ENCODE data around the gene DDX10. TPM values are rescaled to one million over a fixed set of nuclear protein-coding genes. Genes with fewer than 3 reads are reported as not detected.
A peak's percentile ranks its signal among the peaks of the same experiment; 100 is the strongest.
"Not testable (repeated sequence)": the region's sequence is repeated elsewhere in the genome, so short reads cannot be mapped to it uniquely, and the experiment has no call there.

DDX10 gene
- total RNA-seq, 2 experiments from 2014 or later = 32.5 to 42.6 TPM

DNA sequence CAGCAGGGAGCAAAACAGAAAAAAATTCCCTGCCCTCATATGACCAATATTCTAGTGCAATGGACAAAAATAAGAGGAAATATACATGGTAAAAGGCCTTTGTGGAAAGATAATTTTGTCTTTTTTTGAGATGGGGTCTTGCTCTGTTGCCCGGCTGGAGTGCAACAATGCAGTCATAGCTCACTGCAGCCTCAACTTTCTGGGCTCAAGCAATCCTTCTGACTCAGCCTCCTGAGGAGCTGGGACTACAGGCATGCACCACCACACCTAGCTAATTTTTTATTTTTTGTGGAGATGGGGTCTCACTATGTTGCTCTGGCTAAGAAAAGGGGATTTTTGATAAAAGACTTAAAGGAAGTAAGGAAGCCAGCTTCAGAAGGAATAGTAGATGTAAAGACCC lies 25.7 kb upstream of the DDX10 start:
- CTCF ChIA-PET = no interaction called here
- Mint-ChIP-seq H3K27me3 (peaks cover 20% of the 10 kb centered on the region), H3K36me3 (no peaks in the 10 kb centered on the region), H3K4me3 (no peak overlapping the region), H3K4me1 (no peaks in the 10 kb centered on the region), H3K9me3 (ENCODE audit: low read depth) (no peaks in the 10 kb centered on the region), H3K27ac (no peak overlapping the region)
- no peak for ATAC-seq
- DNase-seq = no peak

- H3K27ac Mint-ChIP-seq, CTCF ChIA-PET: not testable (repeated sequence)
- H3K27me3 Mint-ChIP-seq = peaks cover 11% of the 10 kb centered on the region
These were observed 23.1 kb upstream of the DDX10 start for GRCh38 chr11:108641752-108642151.

DNA sequence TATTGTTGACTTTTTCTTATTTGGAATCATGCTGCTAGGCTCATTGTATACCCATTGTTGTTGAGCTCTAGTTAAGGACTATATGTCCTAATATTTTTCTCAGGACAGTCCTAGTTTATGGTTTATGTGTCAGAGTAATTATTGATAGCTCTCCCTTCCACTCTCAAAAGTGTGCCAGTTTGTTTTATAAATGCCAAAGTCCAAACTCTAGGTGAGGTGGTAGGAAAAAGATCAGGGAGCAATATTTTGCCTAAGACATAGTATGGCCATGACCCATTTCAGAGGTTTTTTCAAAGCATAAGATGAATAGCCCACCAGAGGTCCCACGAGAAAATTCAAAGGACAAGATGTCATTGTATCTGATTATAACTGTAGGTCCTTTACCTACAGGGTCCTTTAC lies 20.9 kb upstream of the DDX10 start:
- DNase-seq (no peak), ATAC-seq (no peak)
- H3K27ac Mint-ChIP-seq = no peak overlapping the region
- no peaks in the 10 kb centered on the region for H3K9me3 Mint-ChIP-seq (ENCODE audit: low read depth)
- H3K27me3 Mint-ChIP-seq = no peaks in the 10 kb centered on the region
- no peaks in the 10 kb centered on the region for H3K36me3 Mint-ChIP-seq
- H3K4me1 Mint-ChIP-seq = no peaks in the 10 kb centered on the region
- CTCF ChIA-PET = interaction anchor here (2.0 kb wide), 1 partner anchor 526 kb away, joined by 4 read pairs; no protein-coding TSS in a partner anchor
- no peak overlapping the region for H3K4me3 Mint-ChIP-seq

More at GRCh38 chr11:108641752-108642151, 23.1 kb upstream of the DDX10 start:
- not testable (repeated sequence) for DNase-seq; H3K4me3 Mint-ChIP-seq; ATAC-seq; H3K36me3 Mint-ChIP-seq; H3K4me1 Mint-ChIP-seq; H3K9me3 Mint-ChIP-seq (ENCODE audit: low read depth)

- no peaks in the 10 kb centered on the region for H3K9me3 Mint-ChIP-seq (ENCODE audit: low read depth)
- DNase-seq (no peak), ATAC-seq (no peak)
- no peaks in the 10 kb centered on the region for H3K36me3 Mint-ChIP-seq
- H3K4me1 Mint-ChIP-seq = no peaks in the 10 kb centered on the region
- CTCF ChIA-PET = interaction anchor here (1.0 to 2.1 kb wide), 3 partner anchors 16 to 637 kb away, joined by 3 to 10 read pairs (median 3); partner anchors contain the start of genes CUL5 and DDX10
- no peaks in the 10 kb centered on the region for H3K27me3 Mint-ChIP-seq
- H3K27ac Mint-ChIP-seq = no peak overlapping the region
- no peak overlapping the region for H3K4me3 Mint-ChIP-seq
These were observed 18.9 kb upstream of the DDX10 start for GRCh38 chr11:108645970-108646369.

GRCh38 chr11:108647387-108647700 lies 17.5 kb upstream of the DDX10 start:
- ATAC-seq (no peak), DNase-seq (no peak)
- H3K27me3 Mint-ChIP-seq = no peaks in the 10 kb centered on the region
- no peak overlapping the region for H3K4me3 Mint-ChIP-seq
- H3K36me3 Mint-ChIP-seq = no peaks in the 10 kb centered on the region
- CTCF ChIA-PET = interaction anchor here (0.6 to 6.3 kb wide), 6 partner anchors 18 to 639 kb away, joined by 3 to 45 read pairs (median 6); partner anchors contain the start of genes CUL5 and DDX10
- H3K9me3 Mint-ChIP-seq (ENCODE audit: low read depth) = no peaks in the 10 kb centered on the region
- no peaks in the 10 kb centered on the region for H3K4me1 Mint-ChIP-seq
- no peak overlapping the region for H3K27ac Mint-ChIP-seq

DNA sequence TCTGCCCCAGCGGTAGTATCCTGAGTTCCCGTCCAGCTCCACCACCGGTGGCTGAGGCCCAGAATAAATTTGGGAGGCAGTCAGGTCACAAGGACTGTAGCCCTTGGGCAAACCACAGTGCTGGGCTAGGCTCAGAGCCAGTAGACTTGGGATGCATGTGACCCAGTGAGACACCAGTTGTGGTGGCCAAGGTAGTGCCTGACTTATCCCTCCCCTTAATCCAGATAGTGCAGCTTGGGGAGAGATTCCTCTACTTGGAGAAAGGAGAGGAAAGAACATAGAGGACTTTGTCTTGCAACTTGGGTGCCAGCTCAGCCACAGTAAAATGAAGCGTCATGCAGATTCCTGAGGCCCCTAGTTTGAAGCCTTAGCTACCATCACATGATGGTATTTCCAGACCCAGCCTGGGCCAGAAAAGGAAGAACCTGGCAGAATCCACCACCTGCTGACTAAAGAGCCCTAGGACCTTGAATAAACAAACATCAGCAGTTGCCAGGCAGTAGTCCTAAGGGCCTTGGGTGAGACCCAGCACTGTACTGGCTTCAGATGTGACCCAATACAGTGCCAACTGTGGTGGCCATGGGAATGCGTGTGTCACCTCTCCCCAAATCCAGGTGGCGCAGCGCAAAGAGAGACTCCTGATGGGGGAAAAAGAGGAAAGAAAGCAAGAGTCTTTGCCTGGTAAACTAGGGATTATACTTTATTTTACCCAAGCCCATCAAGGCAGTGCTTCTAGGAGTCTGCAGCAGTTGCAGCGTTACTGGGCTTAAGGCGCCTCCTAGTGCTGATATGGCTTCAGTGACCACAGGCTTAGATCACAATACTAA lies 17.0 kb upstream of the DDX10 start:
- CTCF ChIA-PET = interaction anchor here (0.6 to 6.3 kb wide), 11 partner anchors 12 to 730 kb away, joined by 3 to 45 read pairs (median 3); partner anchors contain the start of genes CUL5, DDX10 and NPAT
- H3K9me3 Mint-ChIP-seq (ENCODE audit: low read depth) = no peaks in the 10 kb centered on the region
- no peaks in the 10 kb centered on the region for H3K36me3 Mint-ChIP-seq
- no peak overlapping the region for H3K27ac Mint-ChIP-seq
- DNase-seq (peak; percentile 77), ATAC-seq (peak; percentile 96)
- H3K27me3 Mint-ChIP-seq = peaks cover 2% of the 10 kb centered on the region
- peaks cover 3% of the 10 kb centered on the region for H3K4me1 Mint-ChIP-seq
- H3K4me3 Mint-ChIP-seq = no peak overlapping the region

GRCh38 chr11:108648528-108648885 lies 16.4 kb upstream of the DDX10 start:
- DNase-seq = no peak
- peaks cover 4% of the 10 kb centered on the region for H3K27me3 Mint-ChIP-seq
- H3K4me1 Mint-ChIP-seq = peaks cover 4% of the 10 kb centered on the region
- H3K27ac Mint-ChIP-seq = no peak overlapping the region
- H3K4me3 Mint-ChIP-seq = no peak overlapping the region
- no peaks in the 10 kb centered on the region for H3K36me3 Mint-ChIP-seq
- H3K9me3 Mint-ChIP-seq (ENCODE audit: low read depth) = no peaks in the 10 kb centered on the region
- CTCF ChIA-PET = interaction anchor here (0.8 to 6.3 kb wide), 9 partner anchors 11 to 730 kb away, joined by 3 to 45 read pairs (median 3); partner anchors contain the start of genes CUL5, DDX10 and NPAT
- no peak for ATAC-seq

GRCh38 chr11:108654100-108654499 lies 10.8 kb upstream of the DDX10 start:
- not testable (repeated sequence) for H3K36me3 Mint-ChIP-seq; H3K4me3 Mint-ChIP-seq; H3K4me1 Mint-ChIP-seq; DNase-seq; H3K9me3 Mint-ChIP-seq (ENCODE audit: low read depth); H3K27ac Mint-ChIP-seq; ATAC-seq
- peaks cover 12% of the 10 kb centered on the region for H3K27me3 Mint-ChIP-seq
- CTCF ChIA-PET = interaction anchor here (1.3 kb wide), 1 partner anchor 535 kb away, joined by 3 read pairs; no protein-coding TSS in a partner anchor

- H3K27ac Mint-ChIP-seq = no peak overlapping the region
- no peak overlapping the region for H3K4me3 Mint-ChIP-seq
- DNase-seq (no peak), ATAC-seq (peak; percentile 36)
- H3K9me3 Mint-ChIP-seq (ENCODE audit: low read depth) = no peaks in the 10 kb centered on the region
- H3K27me3 Mint-ChIP-seq = peaks cover 12% of the 10 kb centered on the region
- H3K4me1 Mint-ChIP-seq = peaks cover 4% of the 10 kb centered on the region
- CTCF ChIA-PET = interaction anchor here (1.0 to 1.4 kb wide), 2 partner anchors 10 to 534 kb away, joined by 3 to 4 read pairs; partner anchors contain the start of genes ACAT1 and DDX10
- H3K36me3 Mint-ChIP-seq = no peaks in the 10 kb centered on the region
These were observed 9.8 kb upstream of the DDX10 start for GRCh38 chr11:108654994-108655631.

GRCh38 chr11:108662700-108663099 lies 2.2 kb upstream of the DDX10 start:
- H3K27me3 Mint-ChIP-seq = no peaks in the 10 kb centered on the region
- peaks cover 6% of the 10 kb centered on the region for H3K36me3 Mint-ChIP-seq
- no peak overlapping the region for H3K4me3 Mint-ChIP-seq
- peaks cover 30% of the 10 kb centered on the region for H3K4me1 Mint-ChIP-seq
- DNase-seq (no peak), ATAC-seq (no peak)
- CTCF ChIA-PET = no interaction called here
- H3K9me3 Mint-ChIP-seq (ENCODE audit: low read depth) = no peaks in the 10 kb centered on the region
- H3K27ac Mint-ChIP-seq = no peak overlapping the region

- H3K9me3 Mint-ChIP-seq (ENCODE audit: low read depth) = no peaks in the 10 kb centered on the region
- peaks cover 6% of the 10 kb centered on the region for H3K36me3 Mint-ChIP-seq
- H3K27me3 Mint-ChIP-seq = no peaks in the 10 kb centered on the region
- no peak overlapping the region for H3K4me3 Mint-ChIP-seq
- no peak overlapping the region for H3K27ac Mint-ChIP-seq
- CTCF ChIA-PET = no interaction called here
- H3K4me1 Mint-ChIP-seq = peaks cover 34% of the 10 kb centered on the region
- no peak for ATAC-seq
- no peak for DNase-seq
These were observed 1.6 kb upstream of the DDX10 start for GRCh38 chr11:108663154-108663877.

DNA sequence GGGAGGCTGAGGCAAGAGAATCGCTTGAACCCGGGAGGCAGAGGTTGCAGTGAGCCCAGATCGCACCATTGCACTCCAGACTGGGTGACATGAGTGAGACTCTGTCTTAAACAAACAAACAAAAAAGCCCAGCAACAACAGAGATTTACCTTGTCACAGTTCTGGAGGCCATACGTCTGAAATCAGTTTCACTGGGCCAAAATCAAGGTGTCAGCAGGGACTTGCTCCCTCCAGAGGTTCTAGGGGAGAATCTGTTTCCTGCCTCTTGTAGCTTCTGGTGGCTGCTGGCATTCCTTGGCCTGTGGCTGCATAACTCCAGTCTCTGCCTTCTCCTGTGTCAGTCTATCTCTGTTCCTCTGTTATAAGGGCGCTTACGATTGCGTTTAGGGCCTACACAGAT lies 1.5 kb downstream of the DDX10 start:
- H3K4me1 Mint-ChIP-seq = peaks cover 39% of the 10 kb centered on the region
- no peaks in the 10 kb centered on the region for H3K27me3 Mint-ChIP-seq
- H3K9me3 Mint-ChIP-seq (ENCODE audit: low read depth) = no peaks in the 10 kb centered on the region
- peak overlapping the region; percentile 40 for H3K4me3 Mint-ChIP-seq
- no peak overlapping the region for H3K27ac Mint-ChIP-seq
- CTCF ChIA-PET = interaction anchor here (2.1 kb wide), 1 partner anchor 547 kb away, joined by 8 read pairs; no protein-coding TSS in a partner anchor
- ATAC-seq = no peak
- DNase-seq = no peak
- peaks cover 20% of the 10 kb centered on the region for H3K36me3 Mint-ChIP-seq

- ATAC-seq (no peak), DNase-seq (no peak)
- Mint-ChIP-seq H3K9me3 (ENCODE audit: low read depth) (no peaks in the 10 kb centered on the region), H3K4me1 (peaks cover 41% of the 10 kb centered on the region), H3K36me3 (peaks cover 25% of the 10 kb centered on the region), H3K27ac (no peak overlapping the region), H3K4me3 (no peak overlapping the region), H3K27me3 (no peaks in the 10 kb centered on the region)
- CTCF ChIA-PET = interaction anchor here (1.2 kb wide), 1 partner anchor 44 kb away, joined by 3 read pairs; no protein-coding TSS in a partner anchor
These were observed 4.4 kb downstream of the DDX10 start for GRCh38 chr11:108669286-108669685.
